Measurements from ENCODE around the gene MAML2.

GRCh38 chr11:96152623-96153022 lies 190.4 kb downstream of the MAML2 start:
- TF ChIP-seq GATA2 (IDR thresholded peaks at IDR 0.05; ENCODE audit: low read depth, low read length) (no peak), GATA3 (IDR thresholded peaks at IDR 0.05; ENCODE audit: low read depth, low read length) (no peak)
